ENCODE measurements around the gene DOCK9.

- no peak for TF ChIP-seq CTCF (conservative IDR thresholded peaks at IDR 0.05; ENCODE audit: low read depth, low read length)
- no peak for TF ChIP-seq EZH2 (IDR thresholded peaks at IDR 0.05; ENCODE audit: borderline replicate concordance, low read depth, low read length, poor library complexity, severe bottlenecking)
These were observed 32.2 kb upstream of the DOCK9 start for GRCh38 chr13:99009987-99010551.

Measured in A673 (cell line).